Activated T-cell treated with anti-CD3 and anti-CD28 coated beads for 48 hours (primary cell): ENCODE measurements around the gene GPR152.

Experiments
- DNase-seq: peaks from one replicate; pipeline ENCODE4 v3.0.0-alpha.2; 2020; ENCODE audit warnings: low read depth

Gene GPR152, protein sequence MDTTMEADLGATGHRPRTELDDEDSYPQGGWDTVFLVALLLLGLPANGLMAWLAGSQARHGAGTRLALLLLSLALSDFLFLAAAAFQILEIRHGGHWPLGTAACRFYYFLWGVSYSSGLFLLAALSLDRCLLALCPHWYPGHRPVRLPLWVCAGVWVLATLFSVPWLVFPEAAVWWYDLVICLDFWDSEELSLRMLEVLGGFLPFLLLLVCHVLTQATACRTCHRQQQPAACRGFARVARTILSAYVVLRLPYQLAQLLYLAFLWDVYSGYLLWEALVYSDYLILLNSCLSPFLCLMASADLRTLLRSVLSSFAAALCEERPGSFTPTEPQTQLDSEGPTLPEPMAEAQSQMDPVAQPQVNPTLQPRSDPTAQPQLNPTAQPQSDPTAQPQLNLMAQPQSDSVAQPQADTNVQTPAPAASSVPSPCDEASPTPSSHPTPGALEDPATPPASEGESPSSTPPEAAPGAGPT

DNA sequence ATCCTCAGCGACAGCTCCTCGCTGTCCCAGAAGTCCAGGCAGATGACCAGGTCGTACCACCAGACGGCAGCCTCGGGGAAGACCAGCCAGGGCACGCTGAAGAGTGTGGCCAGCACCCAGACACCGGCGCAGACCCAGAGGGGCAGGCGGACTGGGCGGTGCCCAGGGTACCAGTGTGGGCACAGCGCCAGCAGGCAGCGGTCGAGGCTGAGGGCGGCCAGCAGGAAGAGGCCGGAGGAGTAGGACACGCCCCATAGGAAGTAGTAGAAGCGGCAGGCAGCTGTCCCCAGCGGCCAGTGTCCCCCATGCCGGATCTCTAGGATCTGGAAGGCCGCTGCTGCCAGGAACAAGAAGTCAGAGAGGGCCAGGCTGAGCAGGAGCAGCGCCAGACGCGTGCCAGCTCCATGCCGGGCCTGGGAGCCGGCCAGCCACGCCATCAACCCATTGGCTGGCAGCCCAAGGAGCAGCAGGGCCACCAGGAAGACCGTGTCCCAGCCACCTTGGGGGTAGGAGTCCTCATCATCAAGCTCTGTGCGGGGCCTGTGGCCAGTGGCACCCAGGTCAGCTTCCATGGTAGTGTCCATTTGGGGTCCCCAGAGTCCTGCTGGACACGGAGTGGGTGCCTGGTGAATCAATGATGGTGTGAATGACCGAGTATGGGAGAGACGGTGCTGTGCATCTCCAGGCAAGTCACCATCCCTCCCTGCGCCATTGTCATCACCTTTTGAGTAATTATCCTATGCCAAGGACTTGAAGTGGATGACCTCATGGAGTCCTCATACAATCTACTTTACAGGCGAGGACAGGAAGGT is at the start of gene GPR152:
Gene GPR152 (minus strand): TSS at position 589 of the 812 bp plus-strand sequence. CDS start 5 bp downstream, at position 584.
- no peak for DNase-seq

DNA sequence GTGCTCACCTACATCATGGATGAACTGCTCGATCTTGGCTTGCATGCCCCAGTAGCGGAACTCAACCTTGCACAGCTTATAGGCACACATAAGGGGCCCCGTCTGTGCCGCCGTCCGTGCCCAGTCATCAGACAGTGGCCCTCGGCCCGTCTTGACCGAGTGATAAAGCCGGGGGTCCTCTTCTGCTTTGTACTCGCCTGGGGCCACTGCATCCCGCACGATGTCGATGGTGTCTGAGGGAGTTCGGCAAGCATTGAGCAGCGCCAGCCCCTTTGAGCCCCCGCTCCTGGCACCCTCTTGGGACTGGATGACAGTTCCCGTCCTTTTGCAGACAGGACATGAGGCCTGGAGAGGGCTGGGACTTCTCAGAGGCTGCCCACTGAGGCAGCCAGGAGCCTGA is 49.3 kb upstream of the GPR152 start:
- no peak for DNase-seq

DNA sequence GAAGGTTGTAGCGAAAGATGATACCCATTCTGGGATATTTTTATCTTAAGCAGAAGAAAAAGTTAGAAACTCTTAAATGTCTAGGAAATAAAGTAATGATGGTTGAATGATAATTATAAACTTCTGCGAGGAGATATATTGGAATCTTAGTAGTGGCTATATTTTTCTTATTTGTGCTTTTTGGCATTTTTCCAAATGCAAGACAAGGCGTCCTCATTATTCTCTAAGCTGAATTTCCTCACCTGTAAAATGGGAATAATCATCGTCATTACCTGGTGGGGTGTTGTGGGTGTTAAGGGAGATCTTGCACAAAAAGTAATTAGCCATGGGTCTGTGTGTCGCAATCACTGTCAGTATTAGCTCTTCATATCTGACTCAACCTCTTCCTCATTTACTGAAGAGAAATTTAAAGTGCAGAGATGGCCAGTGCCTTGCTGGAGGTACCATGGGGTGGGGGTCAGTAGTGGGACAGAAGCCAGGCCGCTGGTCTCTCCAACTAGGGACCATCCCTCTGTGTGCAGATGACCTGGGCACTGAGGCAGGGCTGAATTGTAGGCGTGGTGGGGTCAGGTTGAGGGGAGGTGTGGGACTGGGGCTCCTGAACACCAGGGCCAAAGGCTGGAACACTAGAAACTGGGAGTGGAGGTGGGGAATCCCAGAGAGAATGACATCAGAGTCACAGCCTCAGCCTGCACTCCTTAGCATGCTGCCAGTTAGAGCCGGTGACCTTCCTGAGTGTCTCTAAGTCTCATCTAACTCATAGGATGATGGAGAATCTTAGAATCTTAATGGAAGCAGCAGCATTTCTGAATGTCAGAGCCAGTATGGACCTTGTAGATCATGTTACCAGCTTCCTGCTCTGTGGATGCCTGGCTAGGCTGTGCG is 48.5 kb upstream of the GPR152 start:
- DNase-seq: no peak

DNA sequence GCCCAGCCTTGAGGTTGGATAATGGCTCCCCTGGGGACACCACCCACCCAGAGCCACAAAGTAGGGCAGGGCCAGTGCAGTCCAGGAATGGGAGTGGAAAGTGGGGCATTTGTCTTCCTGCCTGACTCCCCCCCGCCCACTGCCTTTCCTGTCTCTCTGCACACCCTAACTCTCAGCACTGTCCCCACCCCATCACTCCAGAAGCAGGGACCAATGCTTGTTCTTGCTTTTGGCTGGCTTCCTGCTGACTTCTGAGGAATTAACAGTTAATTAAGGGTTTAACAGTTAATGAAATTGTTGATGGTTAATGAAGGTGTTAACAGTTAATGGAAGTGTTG is 47.9 kb upstream of the GPR152 start:
- no peak for DNase-seq

DNA sequence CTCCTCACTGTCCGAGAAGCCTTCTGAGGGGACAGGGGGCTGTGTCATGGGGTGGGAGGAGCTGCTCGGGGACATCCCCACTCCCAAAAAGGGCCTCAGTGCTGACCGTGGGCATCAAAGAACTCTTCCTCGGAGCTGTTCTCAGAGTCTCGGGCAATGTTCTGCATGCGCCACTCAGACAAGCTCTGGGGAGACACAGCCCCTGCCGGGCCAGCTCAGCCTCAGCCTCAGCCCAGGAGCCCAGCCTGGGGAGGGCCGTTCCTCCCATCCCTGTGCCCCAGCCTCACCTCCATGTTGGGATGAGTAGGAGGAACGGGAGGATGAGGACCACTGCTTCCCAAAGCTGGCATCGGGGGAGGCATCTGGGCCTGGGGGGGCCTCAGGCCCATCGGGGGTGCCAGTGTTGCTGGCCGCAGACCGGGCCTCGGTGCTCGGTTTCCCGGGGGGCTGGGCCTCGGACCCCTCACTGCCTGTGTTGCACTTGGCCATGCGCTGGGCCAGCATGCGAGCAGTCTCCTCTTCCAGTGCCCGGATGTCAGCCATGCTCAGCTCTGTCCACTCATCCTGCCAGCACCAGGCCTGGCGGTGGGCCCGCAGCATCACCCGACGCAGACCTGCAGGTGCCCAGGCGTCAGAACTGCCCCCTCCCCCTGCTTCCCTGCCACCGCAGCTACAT is 47.4 kb upstream of the GPR152 start:
- no peak for DNase-seq

DNA sequence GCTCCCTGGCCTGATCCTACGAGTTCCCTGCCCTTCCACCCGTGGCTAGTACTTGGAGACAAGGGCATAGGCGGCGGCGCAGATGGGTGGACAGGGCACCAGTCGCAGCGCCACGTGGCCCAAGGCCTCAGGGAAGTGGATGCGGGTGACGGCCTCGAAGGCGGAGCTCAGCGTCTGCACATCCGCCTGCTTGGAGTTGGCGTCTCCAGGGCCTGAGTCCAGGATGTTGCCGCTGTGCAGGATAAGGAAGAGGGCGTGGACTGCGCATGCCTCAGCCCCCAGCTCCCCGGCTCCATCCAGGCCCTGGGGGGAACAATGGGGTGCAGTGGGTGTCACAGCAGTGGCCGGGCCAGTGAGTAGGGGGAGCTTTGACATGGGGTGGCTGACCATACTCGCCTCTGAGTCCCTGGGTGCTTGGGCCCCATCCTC is 46.0 kb upstream of the GPR152 start:
- DNase-seq: no peak

DNA sequence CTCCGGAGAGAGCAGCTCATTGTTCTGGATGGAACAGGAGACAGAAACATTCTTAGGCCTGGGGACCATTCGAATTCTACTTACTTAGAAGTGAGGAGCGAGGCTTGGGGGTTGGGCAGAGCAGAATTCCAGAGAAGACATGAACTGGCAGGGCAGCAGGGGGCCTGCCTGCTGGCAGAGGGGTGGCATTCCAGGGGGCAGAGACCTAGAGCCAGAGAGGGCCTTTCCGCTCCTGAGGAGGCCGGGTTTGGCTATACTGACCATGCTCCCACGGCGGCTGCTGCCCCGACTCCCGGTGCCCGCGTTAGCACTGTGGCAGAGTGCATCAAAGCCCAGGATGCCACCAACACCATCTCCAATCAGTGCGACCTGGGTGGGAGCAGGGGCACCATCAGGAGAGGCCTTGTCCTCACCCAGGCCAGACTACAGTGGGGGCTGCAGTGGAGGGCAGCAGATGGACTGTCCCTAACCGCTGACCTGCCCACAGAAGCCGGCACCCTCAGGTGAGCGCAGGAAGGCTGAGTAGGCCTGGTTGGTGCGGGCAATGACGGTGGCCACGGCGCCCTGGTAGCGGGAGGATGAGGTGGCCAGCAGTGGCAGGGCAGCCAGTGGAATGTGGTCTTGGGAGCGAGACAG is 45.2 kb upstream of the GPR152 start:
- no peak for DNase-seq

DNA sequence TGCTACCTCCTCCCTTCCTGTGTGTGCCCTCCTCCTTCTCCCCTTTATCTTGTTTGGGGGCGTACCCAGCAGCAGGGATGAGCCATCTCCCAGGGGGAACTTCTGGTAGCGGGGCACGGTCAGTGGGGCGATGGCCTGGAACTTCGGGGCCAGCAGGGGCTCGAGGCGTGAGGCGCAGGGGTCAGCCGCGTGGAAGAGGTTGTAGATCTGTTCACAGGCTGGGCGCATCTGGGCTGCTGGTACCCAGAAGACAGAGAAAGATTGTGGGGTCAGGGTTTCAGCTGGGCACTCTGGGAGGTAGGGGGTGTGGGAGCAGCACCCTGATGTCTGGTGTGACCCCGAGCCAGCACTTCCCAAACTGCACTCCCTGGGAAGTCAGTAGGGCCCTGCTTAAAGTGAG is 43.6 kb upstream of the GPR152 start:
- no peak for DNase-seq

DNA sequence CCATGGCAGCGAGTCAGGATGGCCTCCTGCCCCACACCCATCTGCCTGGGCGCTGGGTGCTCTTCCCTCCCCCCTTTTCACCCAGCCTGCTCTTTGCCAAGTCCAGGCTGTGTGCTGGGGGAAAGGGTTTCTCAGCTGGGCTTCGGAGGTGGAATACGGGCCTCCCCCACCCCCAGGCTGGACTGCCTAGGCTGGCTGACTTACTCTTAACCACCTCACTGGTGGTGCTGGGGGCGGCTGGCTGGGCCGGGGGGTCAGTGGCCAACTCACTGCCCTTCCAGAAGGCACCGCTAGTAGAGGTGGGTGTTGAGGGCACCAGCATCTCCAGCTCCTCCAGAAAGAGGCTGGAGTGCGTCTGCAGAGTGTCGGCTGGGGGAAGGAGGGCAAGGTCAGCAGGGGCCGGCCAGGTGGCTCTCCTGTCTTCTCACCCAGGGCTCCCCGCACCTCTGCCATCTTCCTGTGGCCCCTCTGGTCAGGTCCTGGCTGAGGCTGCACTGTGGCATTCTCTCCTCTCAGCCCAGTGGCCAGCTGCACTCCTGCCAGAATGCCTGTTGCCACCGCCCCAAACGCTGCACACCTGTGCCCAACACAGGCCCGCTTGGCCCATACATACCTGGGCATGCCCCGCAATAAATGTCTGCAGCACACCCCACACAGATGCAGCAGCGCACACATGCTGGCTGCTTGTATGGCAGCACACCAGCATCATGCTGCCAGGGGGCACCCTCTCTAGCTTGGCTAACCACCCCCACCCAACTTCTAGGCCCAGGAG is 42.9 kb upstream of the GPR152 start:
- DNase-seq: no peak

DNA sequence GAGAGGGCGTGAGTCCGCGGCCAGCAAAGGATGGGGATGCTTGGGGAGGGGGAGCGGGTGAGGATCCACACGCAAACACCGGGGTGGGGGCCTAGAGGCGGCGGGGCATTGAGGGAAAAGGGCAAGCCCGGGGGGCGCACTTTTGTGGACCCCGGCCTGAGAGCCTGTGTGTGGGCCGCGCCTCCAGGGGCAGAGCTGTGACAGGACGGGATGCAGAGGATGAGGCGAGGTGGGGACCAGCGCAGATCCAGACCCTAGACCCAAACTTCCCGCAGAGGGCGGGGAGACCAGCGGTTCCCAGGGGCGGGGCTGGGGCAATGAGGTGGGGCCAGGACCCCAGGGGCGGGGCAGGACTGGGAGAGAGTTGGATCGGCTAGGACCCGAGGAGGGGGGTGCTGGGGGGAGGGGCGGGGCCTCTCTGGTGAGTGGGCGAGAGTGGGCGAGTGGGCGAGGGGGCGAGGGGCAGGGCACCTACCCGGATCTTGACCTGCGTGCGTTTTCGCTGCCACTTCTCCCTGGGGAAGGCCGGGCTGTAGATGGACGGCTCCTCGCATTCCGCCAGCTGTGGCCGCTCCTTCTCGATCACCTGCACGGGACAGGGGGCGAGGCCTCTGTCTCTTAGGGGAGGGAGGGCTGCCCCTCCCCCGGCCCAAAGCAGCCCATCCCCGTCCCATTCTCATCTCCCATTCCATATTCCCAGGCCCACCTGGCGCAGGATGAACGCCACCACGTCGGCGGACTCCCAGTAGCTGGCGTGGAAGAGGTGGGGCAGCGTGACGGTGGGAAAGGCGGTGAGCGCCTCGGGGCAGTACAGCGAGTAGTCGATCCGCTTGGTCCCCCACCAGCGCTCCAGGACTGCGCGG is 42.1 kb upstream of the GPR152 start:
- no peak for DNase-seq

DNA sequence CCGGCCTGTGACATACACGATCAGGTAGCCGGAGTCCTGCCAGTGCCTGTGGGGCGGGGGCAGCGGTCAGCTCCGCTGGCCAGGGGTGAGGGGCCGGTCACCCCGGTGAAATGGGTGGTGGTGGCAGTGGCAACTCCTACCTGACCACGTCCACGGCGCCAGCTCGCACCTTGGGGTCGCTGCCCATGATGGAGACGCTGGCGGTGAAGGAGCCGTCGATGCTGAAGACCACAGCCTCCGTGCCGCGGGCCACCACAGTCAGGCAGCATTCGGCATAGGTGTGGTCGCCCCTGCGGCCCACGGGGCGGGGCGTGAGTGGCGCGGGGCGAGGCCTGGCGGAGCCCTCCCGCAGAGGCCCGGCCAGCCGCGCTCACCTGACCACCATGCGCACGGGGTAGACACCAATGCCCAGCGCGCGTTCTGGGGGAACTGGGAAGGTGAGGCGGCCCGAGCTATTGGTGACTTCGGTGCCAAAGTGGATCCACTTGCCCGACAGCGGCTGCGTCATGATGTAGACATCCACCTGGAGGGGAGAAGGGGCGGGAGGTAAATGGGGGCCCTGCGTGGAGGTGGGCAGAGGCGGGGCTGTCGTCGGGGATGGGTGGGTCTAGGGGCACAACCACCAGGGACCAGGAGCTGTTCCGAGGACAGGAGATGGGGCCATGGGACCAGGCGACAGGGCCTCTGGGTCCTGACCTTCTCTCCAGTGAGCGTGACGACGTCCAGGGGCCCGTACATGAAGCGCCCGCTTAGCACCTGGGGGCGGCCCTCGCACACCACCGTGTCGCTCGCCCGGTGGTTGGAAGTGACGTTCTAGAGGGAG is 41.2 kb upstream of the GPR152 start:
- no peak for DNase-seq

DNA sequence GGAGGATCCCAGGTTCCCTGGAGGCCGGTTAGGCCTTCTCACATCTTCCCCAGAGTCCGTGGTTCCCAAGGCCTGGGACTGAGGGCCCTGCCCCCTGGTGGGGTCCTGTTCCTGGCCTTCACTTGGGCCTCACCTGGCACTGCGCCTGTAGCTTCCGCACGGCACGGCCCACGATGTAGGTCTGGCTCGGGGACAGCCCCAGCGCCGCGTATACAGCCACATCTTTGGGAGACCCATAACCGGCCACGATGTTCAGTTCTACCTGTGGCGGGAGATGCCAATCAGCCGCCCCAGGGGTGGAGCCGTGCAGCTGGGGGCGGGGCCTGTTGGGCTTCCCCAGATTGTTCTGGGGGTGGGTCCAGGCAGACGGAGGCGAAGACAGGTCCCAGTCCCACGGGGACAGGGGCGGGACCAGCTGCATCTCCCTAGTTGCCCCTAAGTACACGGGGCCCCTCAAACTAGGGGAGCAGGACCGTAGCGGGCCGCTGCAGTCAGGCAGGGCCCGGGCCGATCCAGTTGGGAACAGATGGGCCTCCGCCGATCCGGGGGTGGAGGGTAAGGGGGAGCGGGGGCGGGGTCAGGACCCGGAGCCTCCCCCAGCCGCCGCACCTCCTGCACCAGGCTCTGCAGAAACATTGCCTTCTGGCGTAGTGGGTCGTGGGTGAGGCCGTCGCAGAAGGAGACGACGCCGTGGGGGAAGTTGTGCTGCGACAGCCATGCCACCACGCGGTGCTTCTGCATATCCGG is 40.4 kb upstream of the GPR152 start:
- no peak for DNase-seq

DNA sequence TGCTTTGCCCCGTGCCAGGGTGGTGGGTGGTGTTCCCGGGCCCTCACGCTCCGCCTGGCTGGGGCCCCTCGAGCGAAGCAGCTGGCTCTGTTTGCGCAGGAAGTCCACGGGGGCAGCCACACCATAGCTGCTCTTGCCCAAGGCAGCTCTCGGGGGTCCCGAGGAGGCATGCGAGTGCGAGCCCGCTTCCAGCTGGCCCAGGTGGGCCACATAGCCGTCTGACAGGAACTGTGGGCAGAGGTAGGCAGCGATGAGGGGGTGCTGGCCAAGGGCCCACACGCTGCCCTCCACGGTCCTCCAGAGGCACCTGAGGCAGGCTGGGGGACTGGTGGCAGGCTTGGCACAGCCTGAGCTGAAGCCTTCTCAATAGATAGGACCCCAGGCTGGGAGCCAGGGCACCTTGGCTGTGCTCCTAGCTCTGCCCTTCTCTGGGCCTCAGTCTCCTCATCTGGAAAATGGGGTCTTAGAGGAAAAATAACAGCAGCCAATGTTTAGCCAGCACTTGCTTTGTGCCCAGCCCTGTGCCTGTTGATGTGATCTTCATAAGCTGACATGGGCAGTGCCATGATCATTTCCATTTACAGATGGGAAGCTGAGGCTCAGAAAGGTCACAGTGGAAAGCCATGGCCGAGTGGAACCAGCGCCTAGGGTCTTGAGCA is 39.7 kb upstream of the GPR152 start:
- no peak for DNase-seq

DNA sequence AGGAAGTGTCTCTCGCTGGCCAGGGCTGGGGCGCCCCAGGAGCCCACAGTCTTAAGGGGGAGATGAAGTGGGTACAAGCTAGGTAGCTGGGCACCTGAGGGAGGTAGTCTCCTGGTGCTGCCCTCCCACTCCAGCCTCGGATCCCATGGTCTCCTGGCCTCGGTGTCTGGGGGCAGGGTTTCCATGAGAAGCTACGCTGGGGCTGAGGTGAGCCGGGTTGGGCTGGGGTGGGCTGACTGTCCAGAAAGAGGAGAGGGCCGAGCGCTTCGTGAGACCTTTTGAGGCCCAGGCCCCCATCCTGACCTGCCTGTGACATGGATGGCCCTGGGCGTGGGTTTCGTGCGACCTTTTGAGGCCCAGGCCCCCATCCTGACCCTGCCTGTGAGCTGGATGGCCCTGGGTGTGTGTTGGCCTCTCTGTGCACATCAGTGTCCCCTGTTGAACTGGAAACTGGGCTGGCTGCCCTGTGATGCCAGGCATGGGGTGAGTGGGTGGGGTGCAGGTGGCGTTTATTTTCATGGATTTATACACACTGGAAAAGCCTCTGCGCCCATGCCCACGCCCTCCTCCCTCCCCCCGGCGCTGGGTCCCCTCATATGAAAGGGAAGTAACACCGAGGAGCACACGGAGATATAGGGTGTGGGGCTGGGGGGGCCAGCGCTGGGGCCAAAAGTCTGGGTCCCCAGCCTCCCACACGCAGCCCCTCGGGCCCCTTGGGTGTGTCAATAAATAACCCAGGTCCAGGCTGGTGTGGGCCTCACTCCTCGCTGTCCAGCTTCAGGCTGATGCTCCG is 38.9 kb upstream of the GPR152 start:
- DNase-seq: no peak

DNA sequence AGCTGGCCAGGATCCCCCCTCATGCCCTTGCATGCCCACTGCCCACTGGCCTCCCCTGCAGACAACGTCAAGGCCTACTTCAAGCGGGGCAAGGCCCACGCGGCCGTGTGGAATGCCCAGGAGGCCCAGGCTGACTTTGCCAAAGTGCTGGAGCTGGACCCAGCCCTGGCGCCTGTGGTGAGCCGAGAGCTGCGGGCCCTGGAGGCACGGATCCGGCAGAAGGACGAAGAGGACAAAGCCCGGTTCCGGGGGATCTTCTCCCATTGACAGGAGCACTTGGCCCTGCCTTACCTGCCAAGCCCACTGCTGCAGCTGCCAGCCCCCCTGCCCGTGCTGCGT is 38.2 kb upstream of the GPR152 start:
- no peak for DNase-seq

DNA sequence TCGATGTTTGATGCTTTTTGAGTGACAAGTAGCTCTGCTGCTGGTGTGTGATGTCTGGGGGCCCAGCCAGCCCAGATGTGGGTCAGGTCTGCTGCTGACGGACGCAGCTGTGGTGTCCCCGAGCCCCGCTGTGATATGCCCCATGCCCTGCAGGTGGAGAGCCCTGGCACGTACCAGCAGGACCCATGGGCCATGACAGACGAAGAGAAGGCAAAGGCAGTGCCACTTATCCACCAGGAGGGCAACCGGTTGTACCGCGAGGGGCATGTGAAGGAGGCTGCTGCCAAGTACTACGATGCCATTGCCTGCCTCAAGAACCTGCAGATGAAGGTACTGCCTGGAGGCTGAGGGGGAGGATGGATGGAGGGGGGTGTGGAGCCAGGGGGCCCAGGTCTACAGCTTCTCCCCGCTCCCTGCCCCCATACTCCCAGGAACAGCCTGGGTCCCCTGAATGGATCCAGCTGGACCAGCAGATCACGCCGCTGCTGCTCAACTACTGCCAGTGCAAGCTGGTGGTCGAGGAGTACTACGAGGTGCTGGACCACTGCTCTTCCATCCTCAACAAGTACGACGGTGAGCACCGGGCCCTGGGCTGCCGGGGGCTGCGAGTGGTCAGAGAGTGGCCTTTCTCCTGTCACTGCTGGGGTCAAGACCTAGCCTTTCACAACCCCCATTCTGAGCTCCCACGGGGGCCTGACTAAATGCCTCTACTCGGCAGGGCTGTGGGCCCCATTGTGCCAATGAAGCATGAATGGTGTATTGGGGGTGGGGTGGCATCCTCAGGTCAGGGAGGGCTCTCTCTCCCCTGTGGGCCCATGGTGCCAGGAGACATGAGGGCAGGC is 37.6 kb upstream of the GPR152 start:
- no peak for DNase-seq
